ENCODE measurements around the gene NPAS2.

NPAS2 gene

DNA sequence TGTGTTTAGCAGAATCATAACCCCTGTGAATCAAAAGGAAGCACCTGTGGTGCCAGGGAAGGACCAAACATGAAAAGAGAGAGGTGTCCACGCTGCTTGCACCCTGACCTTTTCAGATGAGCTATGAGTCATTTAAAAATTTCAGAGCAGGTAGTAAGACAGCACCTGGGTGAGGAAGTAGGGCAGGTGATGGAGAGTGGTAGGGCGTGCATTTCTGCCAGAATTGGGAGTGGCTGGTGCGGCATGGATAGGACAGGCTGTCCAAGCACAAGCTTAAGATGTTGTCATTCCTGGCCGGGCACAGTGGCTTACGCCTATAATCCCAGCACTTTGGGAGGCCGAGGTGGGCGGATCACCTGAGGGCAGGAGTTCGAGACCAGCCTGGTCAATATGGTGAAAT, 36.8 kb downstream of the NPAS2 start:
- POLR2A ChIA-PET, result no interaction called here
- TF ChIP-seq SUZ12 (IDR thresholded peaks at IDR 0.05), result no peak
- CTCF ChIA-PET, result no interaction called here
- DNase-seq (ENCODE audit: extremely low spot score), result no peak

DNA sequence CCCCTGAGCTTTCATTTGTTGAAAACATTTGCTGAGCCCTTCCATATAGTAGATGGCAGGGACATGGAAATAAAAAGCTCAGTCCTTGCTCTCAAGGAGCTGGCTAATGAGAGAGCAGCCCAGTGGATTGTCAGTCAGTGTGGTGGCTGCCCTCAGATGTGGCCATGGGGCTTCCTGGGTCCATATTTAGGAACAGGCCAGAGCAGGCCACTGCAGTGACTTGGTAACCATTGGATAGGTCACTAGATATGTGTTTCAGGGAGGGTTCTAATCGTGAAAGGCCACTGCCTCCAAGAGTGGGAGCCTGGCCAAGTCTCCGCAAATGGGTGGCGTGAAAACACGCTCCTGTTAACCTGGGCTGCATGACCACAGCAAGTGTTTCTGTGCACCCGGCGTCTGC, 37.4 kb downstream of the NPAS2 start:
- CTCF ChIA-PET, result no interaction called here
- no peak for DNase-seq (ENCODE audit: extremely low spot score)
- POLR2A ChIA-PET, result no interaction called here
- TF ChIP-seq SP1 (IDR thresholded peaks at IDR 0.05) (no peak), SUZ12 (IDR thresholded peaks at IDR 0.05) (no peak), L3MBTL2 (conservative IDR thresholded peaks at IDR 0.05) (no peak), CTBP1 (IDR thresholded peaks at IDR 0.05; ENCODE audit: borderline replicate concordance) (no peak), HDGF (IDR thresholded peaks at IDR 0.05; ENCODE audit: borderline replicate concordance) (no peak), LEF1 (IDR thresholded peaks at IDR 0.05; ENCODE audit: borderline replicate concordance) (no peak), FOXK2 (IDR thresholded peaks at IDR 0.05) (no peak), NFRKB (IDR thresholded peaks at IDR 0.05) (no peak), TARDBP (IDR thresholded peaks at IDR 0.05) (no peak), FOXM1 (IDR thresholded peaks at IDR 0.05; ENCODE audit: borderline replicate concordance) (no peak), ELF4 (IDR thresholded peaks at IDR 0.05) (no peak), FOXA1 (IDR thresholded peaks at IDR 0.05) (no peak), BHLHE40 (IDR thresholded peaks at IDR 0.05; ENCODE audit: borderline replicate concordance) (no peak), ZNF384 (IDR thresholded peaks at IDR 0.05) (no peak), ARNT (IDR thresholded peaks at IDR 0.05) (no peak)
- TF ChIP-seq, protein P1, sequence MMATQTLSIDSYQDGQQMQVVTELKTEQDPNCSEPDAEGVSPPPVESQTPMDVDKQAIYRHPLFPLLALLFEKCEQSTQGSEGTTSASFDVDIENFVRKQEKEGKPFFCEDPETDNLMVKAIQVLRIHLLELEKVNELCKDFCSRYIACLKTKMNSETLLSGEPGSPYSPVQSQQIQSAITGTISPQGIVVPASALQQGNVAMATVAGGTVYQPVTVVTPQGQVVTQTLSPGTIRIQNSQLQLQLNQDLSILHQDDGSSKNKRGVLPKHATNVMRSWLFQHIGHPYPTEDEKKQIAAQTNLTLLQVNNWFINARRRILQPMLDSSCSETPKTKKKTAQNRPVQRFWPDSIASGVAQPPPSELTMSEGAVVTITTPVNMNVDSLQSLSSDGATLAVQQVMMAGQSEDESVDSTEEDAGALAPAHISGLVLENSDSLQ (IDR thresholded peaks at IDR 0.05), result no peak

DNA sequence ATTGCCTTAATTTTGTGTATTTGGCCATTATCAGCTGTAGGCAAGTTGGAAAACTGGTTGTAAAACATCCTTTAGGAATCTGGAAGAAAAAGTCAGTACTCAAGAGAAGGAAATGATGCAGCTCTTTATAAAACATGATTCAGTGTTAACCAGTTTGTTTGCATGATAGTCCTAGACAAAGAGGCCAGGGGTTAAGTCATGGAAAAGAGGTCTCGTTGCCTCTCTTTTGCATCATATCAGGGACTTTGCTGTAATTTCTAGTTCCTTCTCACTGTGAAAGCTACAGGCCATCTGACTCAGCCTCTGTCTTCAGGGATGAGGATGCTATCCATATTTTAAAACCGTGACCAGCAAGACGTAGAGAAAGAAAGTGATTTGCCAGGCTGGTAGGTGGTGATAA, 38.0 kb downstream of the NPAS2 start:
- DNase-seq (ENCODE audit: extremely low spot score), result no peak
- TF ChIP-seq FOXA1 (IDR thresholded peaks at IDR 0.05) (no peak), LEF1 (IDR thresholded peaks at IDR 0.05; ENCODE audit: borderline replicate concordance) (no peak), HDGF (IDR thresholded peaks at IDR 0.05; ENCODE audit: borderline replicate concordance) (no peak), ELF4 (IDR thresholded peaks at IDR 0.05) (no peak), ARNT (IDR thresholded peaks at IDR 0.05) (no peak), L3MBTL2 (conservative IDR thresholded peaks at IDR 0.05) (no peak), FOXK2 (IDR thresholded peaks at IDR 0.05) (no peak), BHLHE40 (IDR thresholded peaks at IDR 0.05; ENCODE audit: borderline replicate concordance) (no peak), ZNF384 (IDR thresholded peaks at IDR 0.05) (no peak), SUZ12 (IDR thresholded peaks at IDR 0.05) (no peak), TARDBP (IDR thresholded peaks at IDR 0.05) (no peak), NFRKB (IDR thresholded peaks at IDR 0.05) (no peak), SP1 (IDR thresholded peaks at IDR 0.05) (no peak), FOXM1 (IDR thresholded peaks at IDR 0.05; ENCODE audit: borderline replicate concordance) (no peak), CTBP1 (IDR thresholded peaks at IDR 0.05; ENCODE audit: borderline replicate concordance) (no peak)
- TF ChIP-seq, protein P1 (IDR thresholded peaks at IDR 0.05), result no peak
- ChIA-PET CTCF (no interaction called here), POLR2A (no interaction called here)

DNA sequence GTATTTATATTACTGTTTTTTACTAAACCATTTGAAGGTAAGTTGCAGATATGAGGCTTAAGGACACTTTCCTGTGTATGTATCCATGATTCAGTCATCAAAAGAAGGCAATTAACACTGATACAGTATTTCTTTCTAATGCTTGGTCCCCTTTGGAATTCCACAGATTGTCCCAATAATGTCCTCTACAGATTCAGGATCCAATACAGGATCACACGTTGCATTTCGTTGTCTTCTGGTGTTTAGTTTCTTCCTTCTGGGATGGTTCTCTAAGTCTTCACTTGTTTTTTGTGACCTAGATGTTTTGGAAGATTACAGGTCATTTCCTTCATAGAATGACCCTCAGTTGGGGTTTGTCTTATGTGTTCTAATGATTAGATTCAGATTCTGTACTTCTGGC, 40.0 kb downstream of the NPAS2 start:
- POLR2A ChIA-PET, result no interaction called here
- CTCF ChIA-PET, result no interaction called here
- no peak for DNase-seq (ENCODE audit: extremely low spot score)
- no peak for TF ChIP-seq FOXK2 (IDR thresholded peaks at IDR 0.05)
- TF ChIP-seq SP1 (IDR thresholded peaks at IDR 0.05), result no peak
- TF ChIP-seq ARNT (IDR thresholded peaks at IDR 0.05), result no peak
- TF ChIP-seq L3MBTL2 (conservative IDR thresholded peaks at IDR 0.05), result no peak
- no peak for TF ChIP-seq CTBP1 (IDR thresholded peaks at IDR 0.05; ENCODE audit: borderline replicate concordance)
- no peak for TF ChIP-seq SUZ12 (IDR thresholded peaks at IDR 0.05)
- no peak for TF ChIP-seq FOXM1 (IDR thresholded peaks at IDR 0.05; ENCODE audit: borderline replicate concordance)
- TF ChIP-seq TARDBP (IDR thresholded peaks at IDR 0.05), result no peak
- no peak for TF ChIP-seq NFRKB (IDR thresholded peaks at IDR 0.05)
- TF ChIP-seq BHLHE40 (IDR thresholded peaks at IDR 0.05; ENCODE audit: borderline replicate concordance), result no peak
- TF ChIP-seq, protein P1 (IDR thresholded peaks at IDR 0.05), result no peak
- no peak for TF ChIP-seq ZNF384 (IDR thresholded peaks at IDR 0.05)
- TF ChIP-seq HDGF (IDR thresholded peaks at IDR 0.05; ENCODE audit: borderline replicate concordance), result no peak
- TF ChIP-seq LEF1 (IDR thresholded peaks at IDR 0.05; ENCODE audit: borderline replicate concordance), result no peak
- TF ChIP-seq ELF4 (IDR thresholded peaks at IDR 0.05), result no peak
- TF ChIP-seq FOXA1 (IDR thresholded peaks at IDR 0.05), result no peak

DNA sequence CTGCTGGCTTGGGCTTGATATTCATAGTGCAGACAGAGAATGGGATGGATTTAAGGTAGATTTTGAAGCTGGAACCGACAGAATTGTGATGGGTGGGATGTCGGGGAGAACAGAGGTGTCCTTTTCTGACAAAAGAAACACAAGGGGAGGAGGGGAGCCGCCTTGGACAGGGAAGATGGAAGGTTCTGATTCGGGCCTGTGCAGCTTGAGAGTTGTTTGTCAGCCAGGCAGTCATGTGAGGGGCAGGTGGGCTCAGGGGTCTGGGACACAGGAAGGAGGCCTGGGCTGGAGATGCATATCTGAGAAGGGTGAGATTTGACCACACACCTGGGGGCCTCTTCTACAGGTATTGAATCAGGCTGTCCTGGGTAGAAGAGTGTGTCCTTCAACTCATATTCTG, 41.4 kb downstream of the NPAS2 start:
- POLR2A ChIA-PET, result interaction anchor here (1.4 kb wide), 1 partner anchor 140 kb away, joined by 4 read pairs; the partner anchor contains the start of gene RPL31
- DNase-seq (ENCODE audit: extremely low spot score), result no peak
- TF ChIP-seq FOXM1 (IDR thresholded peaks at IDR 0.05; ENCODE audit: borderline replicate concordance) (no peak), CTBP1 (IDR thresholded peaks at IDR 0.05; ENCODE audit: borderline replicate concordance) (no peak), NFRKB (IDR thresholded peaks at IDR 0.05) (no peak), BHLHE40 (IDR thresholded peaks at IDR 0.05; ENCODE audit: borderline replicate concordance) (no peak), ARNT (IDR thresholded peaks at IDR 0.05) (no peak), L3MBTL2 (conservative IDR thresholded peaks at IDR 0.05) (no peak), HDGF (IDR thresholded peaks at IDR 0.05; ENCODE audit: borderline replicate concordance) (no peak), SP1 (IDR thresholded peaks at IDR 0.05) (no peak)
- CTCF ChIA-PET, result no interaction called here

DNA sequence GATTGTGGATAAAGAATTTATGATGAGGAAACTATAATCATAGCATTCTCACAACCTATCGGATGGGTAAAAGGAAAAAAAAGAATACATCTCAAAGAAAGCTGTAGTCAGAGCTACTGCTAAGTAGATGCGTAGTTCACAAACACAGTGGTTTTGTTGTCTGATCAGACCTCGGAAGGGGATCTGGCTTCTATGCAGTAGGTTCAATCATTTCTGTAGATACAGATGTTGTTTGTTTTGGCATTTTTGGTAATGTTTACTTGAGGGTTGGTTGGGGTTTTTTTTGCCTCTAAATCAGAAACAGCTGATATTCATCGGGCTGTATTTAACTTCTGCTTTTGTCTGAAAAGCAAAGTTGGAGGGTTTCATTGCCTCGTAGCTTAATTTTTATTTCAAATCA, 42.1 kb downstream of the NPAS2 start:
- POLR2A ChIA-PET, result interaction anchor here (0.7 to 1.0 kb wide), 2 partner anchors 15 to 140 kb away, joined by 3 read pairs; partner anchors contain the start of gene RPL31
- TF ChIP-seq ARNT (IDR thresholded peaks at IDR 0.05) (no peak), NFRKB (IDR thresholded peaks at IDR 0.05) (no peak), FOXK2 (IDR thresholded peaks at IDR 0.05) (no peak), SUZ12 (IDR thresholded peaks at IDR 0.05) (no peak), SP1 (IDR thresholded peaks at IDR 0.05) (no peak), HDGF (IDR thresholded peaks at IDR 0.05; ENCODE audit: borderline replicate concordance) (no peak), TARDBP (IDR thresholded peaks at IDR 0.05) (no peak), FOXM1 (IDR thresholded peaks at IDR 0.05; ENCODE audit: borderline replicate concordance) (no peak), CTBP1 (IDR thresholded peaks at IDR 0.05; ENCODE audit: borderline replicate concordance) (no peak), L3MBTL2 (conservative IDR thresholded peaks at IDR 0.05) (no peak), BHLHE40 (IDR thresholded peaks at IDR 0.05; ENCODE audit: borderline replicate concordance) (no peak), ZNF384 (IDR thresholded peaks at IDR 0.05) (no peak), LEF1 (IDR thresholded peaks at IDR 0.05; ENCODE audit: borderline replicate concordance) (no peak), FOXA1 (IDR thresholded peaks at IDR 0.05) (no peak), ELF4 (IDR thresholded peaks at IDR 0.05) (no peak)
- TF ChIP-seq, protein P1 (IDR thresholded peaks at IDR 0.05), result no peak
- no peak for DNase-seq (ENCODE audit: extremely low spot score)
- CTCF ChIA-PET, result no interaction called here

Data from HEK293T (cell line).